ENCODE results near the gene TUBGCP3. TPM values are rescaled to one million over a fixed set of nuclear protein-coding genes. Genes with fewer than 3 reads are reported as not detected.

TUBGCP3 gene
- total and polyA plus RNA-seq, 9 of the 15 experiments (the other 6 are each of a cell fraction or from before 2014, with no cell fraction given) = 3.0 to 24.8 (median 15.2) TPM

DNA sequence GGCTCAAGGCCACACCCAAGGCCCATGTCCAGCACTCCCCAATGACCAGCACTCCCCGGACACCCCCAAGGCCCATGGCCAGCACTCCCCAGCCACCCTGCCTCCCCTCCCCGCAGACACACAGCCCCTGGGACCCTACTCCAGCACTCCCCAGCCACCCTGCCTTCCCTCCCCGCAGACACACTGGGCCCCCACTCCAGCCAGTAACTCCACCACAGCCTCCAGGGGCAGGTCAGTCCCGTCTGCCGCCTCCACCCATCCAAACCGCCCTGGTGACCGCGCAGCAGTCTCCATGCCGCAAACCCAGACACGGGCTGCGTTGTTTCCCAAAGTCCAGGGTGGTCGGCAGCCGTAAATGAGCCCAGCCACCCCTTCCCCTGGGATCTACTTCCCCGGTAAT, 141.1 kb downstream of the TUBGCP3 start:
- no peak for FAIRE-seq
- BruUV-seq (replicated peaks) = no TSS peak

More for the DNA sequence above, 141.1 kb downstream of the TUBGCP3 start:
- no peak for TF ChIP-seq MYC (IDR thresholded peaks at IDR 0.05; ENCODE audit: low read depth, low read length)
- no peak for TF ChIP-seq MYC (CRISPR knock-in tag; IDR thresholded peaks at IDR 0.05; ENCODE audit: borderline replicate concordance, low read depth)
- TF ChIP-seq SREBF2 (CRISPR knock-in tag; IDR thresholded peaks at IDR 0.05) = no peak
- TF ChIP-seq POU5F1 (IDR thresholded peaks at IDR 0.05; ENCODE audit: borderline replicate concordance, low read depth, low read length, partially characterized antibody) = no peak
- no peak for TF ChIP-seq LEF1 (IDR thresholded peaks at IDR 0.05)
- TF ChIP-seq ZNF347 (CRISPR knock-in tag; IDR thresholded peaks at IDR 0.05; ENCODE audit: low read depth) = no peak
- TF ChIP-seq JUND (IDR thresholded peaks at IDR 0.05; ENCODE audit: borderline replicate concordance, low read depth, low read length) = no peak
- TF ChIP-seq JUND (tag; IDR thresholded peaks at IDR 0.05; ENCODE audit: borderline replicate concordance, low read depth, low read length) = no peak
- no peak for TF ChIP-seq CC2D1A (IDR thresholded peaks at IDR 0.05)
- TF ChIP-seq MCM3 (IDR thresholded peaks at IDR 0.05) = no peak
- no peak for TF ChIP-seq HSF4 (CRISPR knock-in tag; IDR thresholded peaks at IDR 0.05; ENCODE audit: borderline replicate concordance)
- no peak for TF ChIP-seq KLF6 (CRISPR knock-in tag; IDR thresholded peaks at IDR 0.05; ENCODE audit: borderline replicate concordance)
- no peak for TF ChIP-seq TCF3 (CRISPR knock-in tag; IDR thresholded peaks at IDR 0.05)
- no peak for TF ChIP-seq NCOR1 (IDR thresholded peaks at IDR 0.05)
- TF ChIP-seq MTA3 (IDR thresholded peaks at IDR 0.05; ENCODE audit: borderline replicate concordance) = no peak
- TF ChIP-seq SOX6 (IDR thresholded peaks at IDR 0.05) = no peak
- Histone ChIP-seq H4K20me1 (replicated peaks; ENCODE audit: control insufficient read depth, insufficient read depth, low read length) (no peaks in the 10 kb centered on the region), H3K4me3 (no peak overlapping the region), H3K36me3 (ENCODE audit: control insufficient read depth, insufficient read depth, low read length) (no peaks in the 10 kb centered on the region), H3K4me2 (ENCODE audit: insufficient read depth, low read length) (no peak overlapping the region), H3K9me1 (ENCODE audit: control insufficient read depth, insufficient read depth, low read length) (no peaks in the 10 kb centered on the region), H3K9ac (ENCODE audit: insufficient read depth in 1 of 2, low read depth in 2 of 2, low read length in 2 of 2) (no peak overlapping the region), H2AFZ (ENCODE audit: low read depth, low read length) (no peak overlapping the region), H3K79me2 (ENCODE audit: control insufficient read depth, insufficient read depth, low read length) (no peaks in the 10 kb centered on the region), H3K9me3 (replicated peaks; ENCODE audit: control insufficient read depth, insufficient read depth, low read depth, low read length) (no peaks in the 10 kb centered on the region), H3K27me3 (ENCODE audit: control insufficient read depth in 2 of 2, insufficient read depth in 2 of 2, low read length in 2 of 2) (peaks cover 20 to 64% of the 10 kb centered on the region in 2 experiments; a peak in 4 of 5 replicates), H3K4me1 (replicated peaks in 1 of 2; ENCODE audit: control insufficient read depth in 2 of 2, insufficient read depth in 2 of 2, low read length in 2 of 2) (peaks cover 0 to 7% of the 10 kb centered on the region in 2 experiments; a peak in 1 of 5 replicates), H3K27ac (ENCODE audit: extremely low read depth, low read depth, low read length) (no peak overlapping the region)
- WGBS (ENCODE audit: insufficient coverage, low coverage, missing lambda C conversion rate) = 6% methylated on average over 7 of the region's 14 CpGs
- POLR2A ChIA-PET = no interaction called here
- in situ Hi-C loops (cut with MboI) = loop anchor here (10.0 kb wide), 1 partner anchor 972 kb away; no protein-coding TSS in a partner anchor
- ATAC-seq (no peak), DNase-seq (ENCODE audit: extremely low read depth in 1 of 4, low spot score in 3 of 4) (no peak)
- CTCF ChIA-PET (ENCODE audit: low intra/inter-chr PET ratio) = no interaction called here
- intact Hi-C loops (cut with micrococcal nuclease) = loop anchor here (5.0 kb wide), 1 partner anchor 425 kb away; no protein-coding TSS in a partner anchor
